ENCODE data around the gene DAPP1. TPM values are rescaled to one million over a fixed set of nuclear protein-coding genes. Genes with fewer than 3 reads are reported as not detected.

Gene DAPP1
- total and polyA plus RNA-seq, 2 of the 8 experiments (the other 6 are each of a cell fraction or from before 2014, with no cell fraction given) = not detected

GRCh38 chr4:99852199-99852749 is 35.6 kb downstream of the DAPP1 start:
- Histone ChIP-seq H3K79me2 (ENCODE audit: control insufficient read depth in 1 of 2, insufficient read depth in 2 of 2, low read length in 2 of 2) (no peaks in the 10 kb centered on the region), H3K9ac (replicated peaks in 1 of 4; ENCODE audit: extremely low read depth in 1 of 4, low read depth in 3 of 4, low read length in 3 of 4) (no peak overlapping the region), H2BK120ac (replicated peaks; ENCODE audit: low read depth, low read length) (no peak overlapping the region), H3K79me1 (ENCODE audit: low read depth, low read length) (no peaks in the 10 kb centered on the region), H3K4me3 (ENCODE audit: extremely low read depth in 1 of 4, insufficient read depth in 2 of 4, low read depth in 3 of 4, low read length in 4 of 4) (no peak overlapping the region), H2AK5ac (ENCODE audit: low read depth, low read length) (no peak overlapping the region), H2BK5ac (ENCODE audit: low read depth, low read length) (no peak overlapping the region), H2AFZ (ENCODE audit: low read length) (0 out of 2 replicates have a peak overlapping the region, but pooled peaks have one; percentile 22), H4K91ac (replicated peaks; ENCODE audit: insufficient read length, low read length) (no peak overlapping the region), H3K4ac (replicated peaks; ENCODE audit: insufficient read length, low read depth, low read length) (no peak overlapping the region), H3K14ac (ENCODE audit: insufficient read length) (no peak overlapping the region), H4K20me1 (replicated peaks in 1 of 2; ENCODE audit: control insufficient read depth in 1 of 2, insufficient read depth in 2 of 2, low read length in 2 of 2) (no peaks in the 10 kb centered on the region), H4K8ac (ENCODE audit: extremely low read depth, insufficient read depth, low read length) (no peak overlapping the region), H3K23ac (ENCODE audit: insufficient read length) (no peak overlapping the region), H3K23me2 (ENCODE audit: low read depth, low read length) (no peaks in the 10 kb centered on the region; the same call in 1 of the 2 replicates), H2BK20ac (ENCODE audit: low read length) (no peak overlapping the region), H2BK15ac (ENCODE audit: low read length) (no peak overlapping the region), H4K5ac (ENCODE audit: insufficient read length, low read depth, low read length) (no peak overlapping the region), H3K4me1 (replicated peaks in 1 of 4; ENCODE audit: control insufficient read depth in 3 of 4, insufficient read depth in 4 of 4, low read length in 3 of 4) (peaks cover 0 to 5% (median 0%) of the 10 kb centered on the region in 4 experiments; a peak in 1 of 7 replicates), H3K27me3 (replicated peaks in 1 of 4; ENCODE audit: control insufficient read depth in 3 of 4, extremely low read depth in 1 of 4, insufficient read depth in 3 of 4, low read length in 3 of 4) (no peaks in the 10 kb centered on the region), H2BK12ac (ENCODE audit: low read depth, low read length) (no peak overlapping the region), H3K27ac (ENCODE audit: low read depth, low read length) (no peak overlapping the region), H3K4me2 (ENCODE audit: insufficient read depth in 1 of 2, low read depth in 2 of 2, low read length in 2 of 2) (no peak overlapping the region), H3K9me3 (ENCODE audit: insufficient read depth in 2 of 2, low read depth in 1 of 2, low read length in 1 of 2) (no peaks in the 10 kb centered on the region), H3K36me3 (ENCODE audit: control insufficient read depth in 2 of 4, insufficient read depth in 4 of 4, low read length in 3 of 4) (no peaks in the 10 kb centered on the region), H3K56ac (replicated peaks; ENCODE audit: insufficient read length, low read depth, low read length) (no peak overlapping the region), H3K18ac (ENCODE audit: extremely low read depth, low read length) (no peak overlapping the region)
- CTCF ChIA-PET (ENCODE audit: partially characterized antibody) = interaction anchor here (0.9 to 1.4 kb wide), 3 partner anchors 19 to 41 kb away, joined by 3 to 4 read pairs (median 3); no protein-coding TSS in a partner anchor
- FAIRE-seq = no peak
- POLR2A ChIA-PET (ENCODE audit: partially characterized antibody) = no interaction called here
- 91% methylated on average over 3 of the region's 3 CpGs; no CpG with 5 or more reads in 1 of the 2 experiments for WGBS, 2 experiments (ENCODE audit: extremely low coverage in 1 of 2, insufficient coverage in 1 of 2, insufficient read length in 1 of 2, insufficient replicate concordance in 2 of 2, low coverage in 1 of 2, low lambda C conversion rate in 2 of 2, missing lambda C conversion rate in 1 of 2)
- no peak for DNase-seq (ENCODE audit: low read depth in 1 of 2, low spot score in 2 of 2)
- TF ChIP-seq SUZ12 (IDR thresholded peaks at IDR 0.05; ENCODE audit: low read length) (no peak), ATF2 (IDR thresholded peaks at IDR 0.05; ENCODE audit: low read length) (no peak), ZNF274 (IDR thresholded peaks at IDR 0.05; ENCODE audit: borderline replicate concordance, extremely low read depth, low read length) (no peak), SIRT6 (IDR thresholded peaks at IDR 0.05; ENCODE audit: low read length) (no peak), RFX5 (IDR thresholded peaks at IDR 0.05; ENCODE audit: borderline replicate concordance, low read depth, low read length) (no peak), KDM4A (IDR thresholded peaks at IDR 0.05; ENCODE audit: low read depth, low read length, severe bottlenecking) (no peak), POLR2AphosphoS5 (IDR thresholded peaks at IDR 0.05; ENCODE audit: low read depth, low read length) (no peak), CREB1 (IDR thresholded peaks at IDR 0.05) (no peak), CEBPB (IDR thresholded peaks at IDR 0.05; ENCODE audit: low read depth, low read length) (no peak), TBP (IDR thresholded peaks at IDR 0.05; ENCODE audit: low read depth, low read length) (no peak), PHF8 (conservative IDR thresholded peaks at IDR 0.05; ENCODE audit: low read depth, low read length) (no peak), SRF (IDR thresholded peaks at IDR 0.05; ENCODE audit: low read depth, low read length) (no peak)

Data from H1 (cell line).